Activated CD8-positive, alpha-beta T cell treated with anti-CD3 and anti-CD28 coated beads for 36 hours (primary cell): ENCODE measurements around the gene RAB3GAP1. TPM values are rescaled to one million over a fixed set of nuclear protein-coding genes. Genes with fewer than 3 reads are reported as not detected.

Source experiments
- ATAC-seq: fragments of 200-7000 bp; cut with Tn5 transposase; one replicate; pipeline ENCODE4 v1.10.0; 2021; ENCODE audit warnings: mild to moderate bottlenecking, moderate library complexity
- CTCF ChIA-PET: fragments of 350-600 bp; sonication (Branson Sonifier 250); formaldehyde crosslinking; loops from one replicate; lab custom pipeline; 2021; ENCODE audit warnings: antibody characterized with exemption; lab: Charles Lee
- POLR2A ChIA-PET: fragments of 350-600 bp; sonication (Branson Sonifier 250); formaldehyde crosslinking; loops from one replicate; lab custom pipeline; 2021; ENCODE audit warnings: antibody characterized with exemption; lab: Charles Lee
- DNase-seq: peaks from one replicate; pipeline ENCODE4 v3.0.0-alpha.2; 2020
- H3K27ac Mint-ChIP-seq: one replicate; pipeline ENCODE4 v1.8.0; 2021; ENCODE audit warnings: mild to moderate bottlenecking, mixed read lengths
- H3K27me3 Mint-ChIP-seq: one replicate; pipeline ENCODE4 v1.8.0; 2021; ENCODE audit warnings: mixed read lengths
- H3K36me3 Mint-ChIP-seq: one replicate; pipeline ENCODE4 v1.8.0; 2021; ENCODE audit warnings: low read depth, mixed read lengths
- H3K4me1 Mint-ChIP-seq: one replicate; pipeline ENCODE4 v1.8.0; 2021; ENCODE audit warnings: low read depth, mixed read lengths
- H3K4me3 Mint-ChIP-seq: one replicate; pipeline ENCODE4 v1.8.0; 2021; ENCODE audit warnings: mild to moderate bottlenecking, moderate library complexity, mixed read lengths
- H3K9me3 Mint-ChIP-seq: one replicate; pipeline ENCODE4 v1.8.0; 2021; ENCODE audit warnings: mixed read lengths
- intact Hi-C: fragments of 100-400 bp; cut with micrococcal nuclease; formaldehyde crosslinking; loops from one replicate; pipeline ENCODE4 v1.10.0; 2022
- total RNA-seq, 2 experiments: library from RNA; stranded (reverse); gene quantifications; one replicate each; pipeline ENCODE4 v1.2.3, GENCODE V29; 2021
- TF ChIP-seq, protein P1 (sequence below): fragments of 200-600 bp; IDR thresholded peaks from one replicate; pipeline ENCODE4 v1.8.0; 2022; ENCODE audit warnings: antibody characterized with exemption, mild to moderate bottlenecking

Gene RAB3GAP1
- total RNA-seq, 2 experiments from 2014 or later, result 24.7 to 25.6 TPM

DNA sequence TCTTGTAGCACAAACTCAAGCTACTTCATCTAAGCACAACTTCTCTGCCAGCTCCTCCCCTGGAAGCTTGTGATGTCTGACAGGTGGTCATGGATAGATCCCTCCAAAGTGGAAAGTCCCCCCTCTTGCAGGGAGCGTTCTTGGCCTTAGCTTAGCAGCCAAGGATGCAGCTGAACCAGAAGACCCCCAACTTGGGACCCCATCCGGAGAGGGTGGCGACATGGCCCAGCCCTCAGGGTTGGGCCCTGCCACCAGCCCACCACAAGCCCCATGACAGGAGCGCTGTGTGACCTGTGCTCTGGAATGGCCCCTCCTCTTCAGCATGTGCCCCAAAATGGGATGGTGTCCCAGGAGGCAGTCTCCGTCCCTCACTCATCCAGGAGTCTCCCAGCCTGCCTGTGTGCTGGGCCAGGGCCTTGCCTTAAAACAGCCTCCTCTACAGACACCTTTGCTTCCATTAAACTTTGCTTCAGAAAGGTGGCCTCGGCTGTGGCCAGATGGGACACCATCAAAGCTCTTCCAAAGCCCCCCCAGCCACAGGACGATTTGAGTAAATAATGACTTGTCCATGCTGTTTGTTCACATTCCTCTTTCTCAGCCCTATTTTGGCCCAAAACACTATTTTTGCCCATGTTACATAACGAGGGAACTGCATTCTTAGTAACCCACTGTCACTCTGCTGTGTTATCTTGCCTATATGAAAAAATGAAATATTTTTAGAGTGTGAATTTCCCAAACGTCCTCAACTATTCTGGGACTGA lies 122.1 kb downstream of the RAB3GAP1 start:
- ChIA-PET POLR2A (interaction anchor here (0.6 kb wide), 1 partner anchor 160 kb away, joined by 4 read pairs; no protein-coding TSS in a partner anchor), CTCF (interaction anchor here (1.8 kb wide), 1 partner anchor 11 kb away, joined by 5 read pairs; no protein-coding TSS in a partner anchor)
- no peak overlapping the region for H3K4me3 Mint-ChIP-seq
- H3K9me3 Mint-ChIP-seq, result peaks cover 2% of the 10 kb centered on the region
- DNase-seq (no peak), ATAC-seq (no peak)
- TF ChIP-seq, protein P1, sequence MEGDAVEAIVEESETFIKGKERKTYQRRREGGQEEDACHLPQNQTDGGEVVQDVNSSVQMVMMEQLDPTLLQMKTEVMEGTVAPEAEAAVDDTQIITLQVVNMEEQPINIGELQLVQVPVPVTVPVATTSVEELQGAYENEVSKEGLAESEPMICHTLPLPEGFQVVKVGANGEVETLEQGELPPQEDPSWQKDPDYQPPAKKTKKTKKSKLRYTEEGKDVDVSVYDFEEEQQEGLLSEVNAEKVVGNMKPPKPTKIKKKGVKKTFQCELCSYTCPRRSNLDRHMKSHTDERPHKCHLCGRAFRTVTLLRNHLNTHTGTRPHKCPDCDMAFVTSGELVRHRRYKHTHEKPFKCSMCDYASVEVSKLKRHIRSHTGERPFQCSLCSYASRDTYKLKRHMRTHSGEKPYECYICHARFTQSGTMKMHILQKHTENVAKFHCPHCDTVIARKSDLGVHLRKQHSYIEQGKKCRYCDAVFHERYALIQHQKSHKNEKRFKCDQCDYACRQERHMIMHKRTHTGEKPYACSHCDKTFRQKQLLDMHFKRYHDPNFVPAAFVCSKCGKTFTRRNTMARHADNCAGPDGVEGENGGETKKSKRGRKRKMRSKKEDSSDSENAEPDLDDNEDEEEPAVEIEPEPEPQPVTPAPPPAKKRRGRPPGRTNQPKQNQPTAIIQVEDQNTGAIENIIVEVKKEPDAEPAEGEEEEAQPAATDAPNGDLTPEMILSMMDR, result no peak
- H3K4me1 Mint-ChIP-seq, result peaks cover 15% of the 10 kb centered on the region
- H3K27me3 Mint-ChIP-seq, result no peaks in the 10 kb centered on the region
- H3K27ac Mint-ChIP-seq, result no peak overlapping the region
- peaks cover 56% of the 10 kb centered on the region for H3K36me3 Mint-ChIP-seq
- intact Hi-C loops, result no loop called here

GRCh38 chr2:135174810-135175093 lies 122.7 kb downstream of the RAB3GAP1 start:
- ChIA-PET CTCF (no interaction called here), POLR2A (no interaction called here)
- peaks cover 51% of the 10 kb centered on the region for H3K36me3 Mint-ChIP-seq
- H3K4me1 Mint-ChIP-seq, result peaks cover 10% of the 10 kb centered on the region
- no peaks in the 10 kb centered on the region for H3K27me3 Mint-ChIP-seq
- TF ChIP-seq, protein P1, result no peak
- H3K9me3 Mint-ChIP-seq, result peaks cover 2% of the 10 kb centered on the region
- no peak overlapping the region for H3K4me3 Mint-ChIP-seq
- DNase-seq (no peak), ATAC-seq (no peak)
- intact Hi-C loops, result no loop called here
- no peak overlapping the region for H3K27ac Mint-ChIP-seq

DNA sequence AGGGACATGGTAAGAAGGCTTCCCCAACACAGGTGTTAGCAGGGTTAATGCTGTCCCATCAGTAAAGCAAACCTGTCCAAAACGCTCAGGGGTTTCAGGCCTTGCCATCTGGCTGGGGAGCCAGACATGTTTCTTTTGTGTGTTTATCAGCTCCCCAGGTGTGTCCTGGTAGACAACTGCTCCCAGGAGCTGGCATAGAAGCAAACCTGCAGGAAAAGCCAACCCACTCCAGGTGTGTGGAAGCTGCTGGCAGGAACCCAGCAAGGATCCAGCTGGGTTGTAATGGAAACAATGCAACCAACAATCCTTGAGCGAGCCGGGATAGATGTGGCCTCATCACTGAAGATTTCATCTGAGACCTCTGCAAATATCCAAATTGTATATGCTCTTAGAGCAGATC lies 123.1 kb downstream of the RAB3GAP1 start:
- Mint-ChIP-seq H3K4me1 (peaks cover 7% of the 10 kb centered on the region), H3K27ac (no peak overlapping the region), H3K27me3 (no peaks in the 10 kb centered on the region), H3K9me3 (peaks cover 2% of the 10 kb centered on the region), H3K36me3 (peaks cover 50% of the 10 kb centered on the region), H3K4me3 (no peak overlapping the region)
- DNase-seq, result no peak
- POLR2A ChIA-PET, result no interaction called here
- CTCF ChIA-PET, result no interaction called here
- intact Hi-C loops, result no loop called here
- TF ChIP-seq, protein P1, result no peak
- no peak for ATAC-seq

DNA sequence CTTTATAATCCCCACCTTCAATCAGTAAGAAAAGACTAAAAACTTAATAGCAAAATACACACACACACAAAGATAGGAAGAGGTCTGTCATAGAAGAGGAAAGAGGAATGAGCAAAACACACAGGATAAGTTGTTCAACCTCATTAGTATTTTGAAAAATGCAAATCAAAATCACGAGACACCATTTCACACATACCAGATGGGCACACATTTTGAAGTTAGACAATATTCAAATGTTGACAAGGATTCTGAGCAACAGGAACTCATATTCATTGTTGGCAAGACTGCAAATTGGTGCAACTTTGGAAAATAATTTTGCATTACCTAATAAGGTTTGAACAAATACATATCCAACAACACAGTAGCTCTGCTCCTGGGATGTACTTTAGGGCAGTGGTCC lies 127.6 kb downstream of the RAB3GAP1 start:
- ChIA-PET POLR2A (no interaction called here), CTCF (no interaction called here)
- Mint-ChIP-seq H3K4me1 (no peaks in the 10 kb centered on the region), H3K36me3 (peaks cover 21% of the 10 kb centered on the region), H3K27me3 (no peaks in the 10 kb centered on the region), H3K27ac (no peak overlapping the region), H3K9me3 (peaks cover 2% of the 10 kb centered on the region), H3K4me3 (no peak overlapping the region)
- ATAC-seq (no peak), DNase-seq (no peak)
- intact Hi-C loops, result no loop called here
- TF ChIP-seq, protein P1, result no peak

GRCh38 chr2:135182190-135182589 lies 130.1 kb downstream of the RAB3GAP1 start:
- Mint-ChIP-seq H3K9me3 (peaks cover under 1% of the 10 kb centered on the region), H3K4me3 (no peak overlapping the region), H3K36me3 (peaks cover 4% of the 10 kb centered on the region), H3K27me3 (no peaks in the 10 kb centered on the region), H3K4me1 (no peaks in the 10 kb centered on the region), H3K27ac (no peak overlapping the region)
- DNase-seq (no peak), ATAC-seq (no peak)
- TF ChIP-seq, protein P1, result no peak
- CTCF ChIA-PET, result interaction anchor here (1.6 kb wide), 1 partner anchor 527 kb away, joined by 3 read pairs; no protein-coding TSS in a partner anchor
- POLR2A ChIA-PET, result interaction anchor here (0.6 kb wide), 1 partner anchor 49 kb away, joined by 3 read pairs; no protein-coding TSS in a partner anchor
- intact Hi-C loops, result no loop called here
